ENCODE data around the gene RHBDD3.

- TF ChIP-seq POLR2A (IDR thresholded peaks at IDR 0.05), result no peak
- no peak for TF ChIP-seq CTCF (IDR thresholded peaks at IDR 0.05)
Measured at GRCh38 chr22:29275819-29276565, 8.2 kb upstream of the RHBDD3 start.

Measured in vagina (tissue), 2 donors.